Heart left ventricle (tissue), 13 donors: Measurements from ENCODE around the gene LRP1B.

Experiments used
- POLR2A ChIP-seq, 2 donors: fragments of 450-650 bp; IDR thresholded peaks; one replicate each; pipeline ENCODE4 v1.6.1; 2017; ENCODE audit warnings: antibody characterized with exemption in 2 of 2, mild to moderate bottlenecking in 2 of 2, moderate library complexity in 2 of 2
- TF ChIP-seq, protein P1 (sequence below), 12 donors: fragments of 200-600 bp; sonication (generic) in 4 of 12; IDR thresholded peaks; one replicate each; pipeline versions ENCODE4 v1.5.0 to v1.8.0; 2018 to 2022; ENCODE audit warnings: antibody characterized with exemption in 12 of 12, mild to moderate bottlenecking in 5 of 12
- donor health status: ischemic (EF 13 %, LVEDD 7.1; RV severe dilation, severe dysfunction).
- donor health status: DM: no; HTN: yes; CAD: no.
- donor health status: DM: no; HTN: no; CAD: no.
- donor health status: ischemic (EF 25% LVEDD 6.9; RV normal size, moderate dysfunction).
- donor health status: ischemic (EF 25% LVEDD 5.7; RV mildly dilated, moderate dysfunction).
- donor health status: ischemic (EF 35%, LVEDD 5.7; RV mildly dilated, moderate dysfunction).
- donor health status: nonischemic (EF 11% LVEDD 7.7; RV severe dilation, severe dysfunction).
- donor health status: DM: yes; HTN: yes; CAD: no.
- donor health status: PGD.
- donor health status: ischemic (EF 29% LVEDD 5.4; RV normal size, mild dysfunction).
- donor health status: nonischemic (EF 23%, LVEDD 6.1; RV moderate dilation, normal function).

DNA sequence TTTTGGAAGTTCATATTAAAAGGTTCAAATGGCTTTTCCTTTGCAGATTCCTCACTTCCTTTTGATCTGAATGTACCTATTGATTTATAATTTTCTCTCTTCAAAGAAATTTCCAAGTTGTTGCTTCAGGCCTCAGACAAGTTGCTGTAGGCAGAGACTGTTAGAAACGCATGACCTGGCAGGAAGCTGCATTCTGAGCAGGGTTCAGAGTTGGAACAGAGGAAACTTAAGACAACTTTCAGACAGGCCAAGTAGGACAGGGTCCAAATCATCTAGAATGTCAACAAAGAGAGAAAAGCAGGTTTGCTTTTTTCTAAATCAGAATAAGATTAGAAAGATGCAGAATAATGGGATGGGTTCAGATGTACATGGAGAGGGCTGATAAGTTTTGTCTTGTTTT, 416.3 kb downstream of the LRP1B start:
- TF ChIP-seq POLR2A (IDR thresholded peaks at IDR 0.05), result no peak
- TF ChIP-seq, protein P1, sequence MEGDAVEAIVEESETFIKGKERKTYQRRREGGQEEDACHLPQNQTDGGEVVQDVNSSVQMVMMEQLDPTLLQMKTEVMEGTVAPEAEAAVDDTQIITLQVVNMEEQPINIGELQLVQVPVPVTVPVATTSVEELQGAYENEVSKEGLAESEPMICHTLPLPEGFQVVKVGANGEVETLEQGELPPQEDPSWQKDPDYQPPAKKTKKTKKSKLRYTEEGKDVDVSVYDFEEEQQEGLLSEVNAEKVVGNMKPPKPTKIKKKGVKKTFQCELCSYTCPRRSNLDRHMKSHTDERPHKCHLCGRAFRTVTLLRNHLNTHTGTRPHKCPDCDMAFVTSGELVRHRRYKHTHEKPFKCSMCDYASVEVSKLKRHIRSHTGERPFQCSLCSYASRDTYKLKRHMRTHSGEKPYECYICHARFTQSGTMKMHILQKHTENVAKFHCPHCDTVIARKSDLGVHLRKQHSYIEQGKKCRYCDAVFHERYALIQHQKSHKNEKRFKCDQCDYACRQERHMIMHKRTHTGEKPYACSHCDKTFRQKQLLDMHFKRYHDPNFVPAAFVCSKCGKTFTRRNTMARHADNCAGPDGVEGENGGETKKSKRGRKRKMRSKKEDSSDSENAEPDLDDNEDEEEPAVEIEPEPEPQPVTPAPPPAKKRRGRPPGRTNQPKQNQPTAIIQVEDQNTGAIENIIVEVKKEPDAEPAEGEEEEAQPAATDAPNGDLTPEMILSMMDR (IDR thresholded peaks at IDR 0.05), result no peak
